ENCODE data around the gene NR2C2.
"Not testable (repeated sequence)": the region's sequence is repeated elsewhere in the genome, so short reads cannot be mapped to it uniquely, and the experiment has no call there.

Gene NR2C2

GRCh38 chr3:14947100-14947885, at the start of gene NR2C2:
NR2C2 (plus strand) TSS chr3:14947583; CDS start chr3:15003915, 56,332 bp downstream.
- peak within 1 kb of the TSS; percentile 84 for H3K4me3 ChIP-seq (ENCODE audit: low read depth, low read length)
- H3K27ac ChIP-seq = peak within 1 kb of the TSS; percentile 100
- in situ Hi-C loops (cut with HindIII; ENCODE audit: low pct_ligation_motif_present, low sequenced_read_pairs) = no loop called here
- TF ChIP-seq CTCF (IDR thresholded peaks at IDR 0.05; ENCODE audit: low read depth, low read length, missing control alignments) = no peak
- H3K27me3 ChIP-seq (replicated peaks) = no peaks in the 10 kb centered on the region
- peaks cover 12% of the 10 kb centered on the region for H3K36me3 ChIP-seq (replicated peaks)
- DNase-seq = peak; percentile 46

- TF ChIP-seq CTCF (IDR thresholded peaks at IDR 0.05; ENCODE audit: low read depth, low read length, missing control alignments) = no peak
- in situ Hi-C loops (cut with HindIII; ENCODE audit: low pct_ligation_motif_present, low sequenced_read_pairs) = no loop called here
- H3K27ac ChIP-seq = no peak overlapping the region
These were observed 48.5 kb upstream of the NR2C2 start for GRCh38 chr3:14898929-14899328.

GRCh38 chr3:14899993-14900618, 47.3 kb upstream of the NR2C2 start:
- H3K36me3 ChIP-seq (replicated peaks) = no peaks in the 10 kb centered on the region
- TF ChIP-seq CTCF (IDR thresholded peaks at IDR 0.05; ENCODE audit: low read depth, low read length, missing control alignments) = no peak
- H3K4me3 ChIP-seq (ENCODE audit: low read depth, low read length) = no peak overlapping the region
- no peak overlapping the region for H3K27ac ChIP-seq
- in situ Hi-C loops (cut with HindIII; ENCODE audit: low pct_ligation_motif_present, low sequenced_read_pairs) = no loop called here
- H3K27me3 ChIP-seq (replicated peaks) = no peaks in the 10 kb centered on the region
- DNase-seq = no peak

More at GRCh38 chr3:14898929-14899328, 48.5 kb upstream of the NR2C2 start:
- no peak overlapping the region for H3K4me3 ChIP-seq (ENCODE audit: low read depth, low read length)
- no peaks in the 10 kb centered on the region for H3K36me3 ChIP-seq (replicated peaks)
- no peaks in the 10 kb centered on the region for H3K27me3 ChIP-seq (replicated peaks)
- DNase-seq = no peak

GRCh38 chr3:14900881-14901873, 46.2 kb upstream of the NR2C2 start:
- DNase-seq = no peak
- H3K27me3 ChIP-seq (replicated peaks) = no peaks in the 10 kb centered on the region
- no peak overlapping the region for H3K27ac ChIP-seq
- TF ChIP-seq CTCF (IDR thresholded peaks at IDR 0.05; ENCODE audit: low read depth, low read length, missing control alignments) = no peak
- no peak overlapping the region for H3K4me3 ChIP-seq (ENCODE audit: low read depth, low read length)
- in situ Hi-C loops (cut with HindIII; ENCODE audit: low pct_ligation_motif_present, low sequenced_read_pairs) = no loop called here
- no peaks in the 10 kb centered on the region for H3K36me3 ChIP-seq (replicated peaks)

GRCh38 chr3:14902719-14903118, 44.7 kb upstream of the NR2C2 start:
- no peak for TF ChIP-seq CTCF (IDR thresholded peaks at IDR 0.05; ENCODE audit: low read depth, low read length, missing control alignments)
- no peaks in the 10 kb centered on the region for H3K36me3 ChIP-seq (replicated peaks)
- H3K27ac ChIP-seq = no peak overlapping the region
- DNase-seq = no peak
- H3K27me3 ChIP-seq (replicated peaks) = no peaks in the 10 kb centered on the region
- in situ Hi-C loops (cut with HindIII; ENCODE audit: low pct_ligation_motif_present, low sequenced_read_pairs) = no loop called here
- no peak overlapping the region for H3K4me3 ChIP-seq (ENCODE audit: low read depth, low read length)

- H3K4me3 ChIP-seq (ENCODE audit: low read depth, low read length); H3K27ac ChIP-seq; H3K27me3 ChIP-seq (replicated peaks); H3K36me3 ChIP-seq (replicated peaks); DNase-seq; in situ Hi-C loops (cut with HindIII; ENCODE audit: low pct_ligation_motif_present, low sequenced_read_pairs): not testable (repeated sequence)
These were observed 43.9 kb upstream of the NR2C2 start for GRCh38 chr3:14903501-14903900.
